KMS-11 (cell line): Measurements from ENCODE around the gene SCN1A.

ENCODE experiments used
- H2AFZ ChIP-seq: fragments of 200-600 bp; sonication (generic); 2 replicates; pipeline ENCODE4 v1.6.1; 2016; ENCODE audit warnings: antibody characterized with exemption, mixed run types, low read depth
- H3K27ac ChIP-seq: fragments of 200-600 bp; sonication (generic); 2 replicates; pipeline ENCODE4 v1.6.1; 2016; ENCODE audit warnings: mild to moderate bottlenecking, mixed run types
- H3K27me3 ChIP-seq: fragments of 200-600 bp; sonication (generic); 2 replicates; pipeline ENCODE4 v1.6.1; 2017; ENCODE audit warnings: mild to moderate bottlenecking, low read depth, mixed run types, moderate library complexity; ENCODE audit not compliant: insufficient read depth
- H3K36me3 ChIP-seq: fragments of 200-600 bp; sonication (generic); 2 replicates; pipeline ENCODE4 v1.6.1; 2017; ENCODE audit warnings: mild to moderate bottlenecking, mixed run types; ENCODE audit not compliant: insufficient read depth
- H3K4me1 ChIP-seq: fragments of 200-600 bp; sonication (generic); 2 replicates; pipeline ENCODE4 v1.6.1; 2016; ENCODE audit warnings: mild to moderate bottlenecking, low read depth, mixed run types; ENCODE audit not compliant: poor library complexity, severe bottlenecking
- H3K4me2 ChIP-seq: fragments of 200-600 bp; sonication (generic); 2 replicates; pipeline ENCODE4 v1.7.0; 2016; ENCODE audit warnings: mild to moderate bottlenecking, mixed run types
- H3K4me3 ChIP-seq: fragments of 200-600 bp; sonication (generic); IDR thresholded peaks from 2 replicates; pipeline ENCODE4 v1.6.1; 2017; ENCODE audit warnings: low read depth, low read length, mixed read lengths; ENCODE audit not compliant: insufficient read depth
- H3K79me2 ChIP-seq: fragments of 200-600 bp; sonication (generic); 2 replicates; pipeline ENCODE4 v1.6.1; 2016; ENCODE audit warnings: low read depth, mixed run types; ENCODE audit not compliant: insufficient read depth
- H3K9ac ChIP-seq: fragments of 200-600 bp; sonication (generic); 2 replicates; pipeline ENCODE4 v1.6.1; 2016; ENCODE audit warnings: mild to moderate bottlenecking, mixed run types
- H4K20me1 ChIP-seq: fragments of 200-600 bp; sonication (generic); 2 replicates; pipeline ENCODE4 v1.6.1; 2016; ENCODE audit warnings: mild to moderate bottlenecking, mixed run types; ENCODE audit not compliant: insufficient read depth
- CTCF ChIP-seq: fragments of 200-600 bp; sonication (generic); conservative IDR thresholded peaks from 2 replicates; pipeline ENCODE4 v1.6.1; 2017; ENCODE audit warnings: low read depth, mild to moderate bottlenecking, antibody characterized with exemption, low read length, moderate library complexity, mixed read lengths

The SCN1A gene

GRCh38 chr2:165952085-165952484 is 175.7 kb downstream of the SCN1A start:
- H4K20me1 ChIP-seq, result no peaks in the 10 kb centered on the region
- H3K4me2 ChIP-seq, result peak overlapping the region; percentile 88; the same call in 1 of the 2 replicates
- no peak overlapping the region for H3K9ac ChIP-seq

GRCh38 chr2:165950438-165950837 is 177.4 kb downstream of the SCN1A start:
- H3K4me2 ChIP-seq, result no peak overlapping the region

More at GRCh38 chr2:165952085-165952484, 175.7 kb downstream of the SCN1A start:
- Histone ChIP-seq H2AFZ (no peak overlapping the region), H3K27me3 (no peaks in the 10 kb centered on the region), H3K4me1 (peaks cover 21% of the 10 kb centered on the region), H3K36me3 (no peaks in the 10 kb centered on the region), H3K27ac (no peak overlapping the region), H3K4me3 (no peak overlapping the region), H3K79me2 (peaks cover 30% of the 10 kb centered on the region; the same call in 1 of the 2 replicates)
- no peak for TF ChIP-seq CTCF

GRCh38 chr2:165941827-165942226 is 186.0 kb downstream of the SCN1A start:
- H2AFZ ChIP-seq, result no peak overlapping the region
- H4K20me1 ChIP-seq, result no peaks in the 10 kb centered on the region
- no peak overlapping the region for H3K27ac ChIP-seq
- no peak for TF ChIP-seq CTCF
- no peak overlapping the region for H3K9ac ChIP-seq
- no peaks in the 10 kb centered on the region for H3K4me1 ChIP-seq
- H3K4me3 ChIP-seq, result no peak overlapping the region
- no peaks in the 10 kb centered on the region for H3K79me2 ChIP-seq
- H3K36me3 ChIP-seq, result no peaks in the 10 kb centered on the region
- no peak overlapping the region for H3K4me2 ChIP-seq
- no peaks in the 10 kb centered on the region for H3K27me3 ChIP-seq

More at GRCh38 chr2:165950438-165950837, 177.4 kb downstream of the SCN1A start:
- TF ChIP-seq CTCF, result no peak
- Histone ChIP-seq H3K4me1 (peaks cover 21% of the 10 kb centered on the region), H3K27me3 (no peaks in the 10 kb centered on the region), H2AFZ (no peak overlapping the region), H3K36me3 (no peaks in the 10 kb centered on the region), H3K27ac (no peak overlapping the region), H3K9ac (no peak overlapping the region), H3K4me3 (no peak overlapping the region), H3K79me2 (peaks cover 30% of the 10 kb centered on the region; the same call in 1 of the 2 replicates), H4K20me1 (no peaks in the 10 kb centered on the region)

- H3K36me3 ChIP-seq, result no peaks in the 10 kb centered on the region
These were observed 189.6 kb downstream of the SCN1A start for GRCh38 chr2:165938237-165938636.

More at GRCh38 chr2:165938237-165938636, 189.6 kb downstream of the SCN1A start:
- no peak overlapping the region for H2AFZ ChIP-seq
- no peak overlapping the region for H3K4me3 ChIP-seq
- no peaks in the 10 kb centered on the region for H3K4me1 ChIP-seq
- no peak overlapping the region for H3K27ac ChIP-seq
- no peak overlapping the region for H3K9ac ChIP-seq
- H4K20me1 ChIP-seq, result no peaks in the 10 kb centered on the region
- no peaks in the 10 kb centered on the region for H3K27me3 ChIP-seq
- H3K79me2 ChIP-seq, result no peaks in the 10 kb centered on the region
- no peak for TF ChIP-seq CTCF
- H3K4me2 ChIP-seq, result no peak overlapping the region
